HG03354 (cell line): ENCODE measurements around the gene IRAK1.

Source experiments
- ATAC-seq: cut with Tn5 transposase; IDR thresholded peaks from one replicate; pipeline ENCODE4 v1.9.1; 2021; ENCODE audit warnings: mild to moderate bottlenecking; ENCODE audit not compliant: unreplicated experiment, poor library complexity, severe bottlenecking

Gene IRAK1

GRCh38 chrX:153960786-153961185, 58.9 kb downstream of the IRAK1 start:
- no peak for ATAC-seq
